Spleen (tissue), 11 donors: ENCODE results near the gene ZFYVE27. TPM values are rescaled to one million over a fixed set of nuclear protein-coding genes. Genes with fewer than 3 reads are reported as not detected.
A peak's percentile ranks its signal among the peaks of the same experiment; 100 is the strongest.

Source experiments
- DNase-seq: peaks from one replicate; pipeline ENCODE4 v3.0.0-alpha.2; 2020
- H3K27ac ChIP-seq, 8 donors: fragments of 200-600 bp; sonication (generic) in 7 of 8; 1 replicate in 4 of 8; 2 replicates in 4 of 8; pipeline versions ENCODE4 v1.5.0 to v1.8.0; 2016 to 2021; ENCODE audit warnings: inconsistent platforms in 4 of 8, mild to moderate bottlenecking in 4 of 8, moderate library complexity in 1 of 8
- H3K27me3 ChIP-seq, 7 donors: fragments of 200-600 bp; sonication (generic) in 6 of 7; replicated peaks in 1 of 7; 1 replicate in 4 of 7; 2 replicates in 3 of 7; pipeline versions ENCODE4 v1.5.0 to v1.8.0; 2016 to 2021; ENCODE audit warnings: inconsistent platforms in 3 of 7, mild to moderate bottlenecking in 1 of 7
- H3K36me3 ChIP-seq, 6 donors: fragments of 200-600 bp; sonication (generic) in 5 of 6; 1 replicate in 4 of 6; 2 replicates in 2 of 6; pipeline versions ENCODE4 v1.5.0 to v1.8.0; 2016 to 2021; ENCODE audit warnings: inconsistent platforms in 2 of 6
- H3K4me1 ChIP-seq, 6 donors: fragments of 200-600 bp; sonication (generic) in 5 of 6; 1 replicate in 3 of 6; 2 replicates in 3 of 6; pipeline versions ENCODE4 v1.5.0 to v1.8.0; 2016 to 2021; ENCODE audit warnings: inconsistent platforms in 3 of 6
- H3K4me3 ChIP-seq, 8 donors: fragments of 200-600 bp; sonication (generic) in 7 of 8; 1 replicate in 4 of 8; 2 replicates in 4 of 8; pipeline versions ENCODE4 v1.5.0 to v1.8.0; 2016 to 2021; ENCODE audit warnings: inconsistent platforms in 4 of 8, mild to moderate bottlenecking in 4 of 8, moderate library complexity in 2 of 8
- H3K9me3 ChIP-seq, 8 donors: fragments of 200-600 bp; sonication (generic) in 7 of 8; 1 replicate in 4 of 8; 2 replicates in 4 of 8; pipeline versions ENCODE4 v1.5.0 to v1.8.0; 2016 to 2021; ENCODE audit warnings: inconsistent platforms in 4 of 8
- CTCF ChIP-seq, 11 experiments: fragments of 200-600 bp in 7 of 11; fragments of 450-650 bp in 4 of 11; sonication (generic) in 4 of 11; IDR thresholded peaks in 8 of 11; conservative IDR thresholded peaks in 3 of 11; 1 replicate in 7 of 11; 2 replicates in 4 of 11; pipeline versions ENCODE4 v1.4.0 to v1.8.0; 2016 to 2021; ENCODE audit warnings: antibody characterized with exemption in 11 of 11, inconsistent platforms in 4 of 11, mild to moderate bottlenecking in 1 of 11
- POLR2A ChIP-seq, 3 donors: fragments of 450-650 bp; IDR thresholded peaks; one replicate each; pipeline ENCODE4 v1.5.1; 2017; ENCODE audit warnings: antibody characterized with exemption in 3 of 3, mild to moderate bottlenecking in 1 of 3
- POLR2AphosphoS5 ChIP-seq, 3 donors: sonication (generic); formaldehyde crosslinking; IDR thresholded peaks; one replicate each; pipeline ENCODE4 v1.5.1; 2017; ENCODE audit warnings: antibody characterized with exemption in 3 of 3
- WGBS, 5 donors: extraction: QIAGEN DNeasy Blood & Tissue Kit in 3 of 5; methylation state at CpG; one replicate each; pipeline versions ENCODE4 v1.1.5 to v1.1.7; 2013 to 2018; 5-methylcytosine and 5-hydroxymethylcytosine counted together
- intact Hi-C: fragments of 100-400 bp; cut with DNase I; formaldehyde crosslinking; loops from one replicate; pipeline ENCODE4 v1.15.0; 2023; ENCODE audit warnings: low total_unique reads
- polyA plus RNA-seq, 3 donors: library from polyadenylated mRNA; stranded (reverse); fragments of 200-250 nt; gene quantifications; one replicate each; pipeline ENCODE4 v1.2.1, GENCODE V29; 2013
- total RNA-seq, 7 donors: library from RNA; depleted of rRNA in 3 of 7; stranded (reverse); fragments of >200 nt in 3 of 7; fragmentation: NEBNext Ultra II Directional in 4 of 7; extraction: Animal tissue kit (Norgen Biotek cat#: 25700) in 4 of 7; gene quantifications; one replicate each; pipeline versions ENCODE4 v1.1.0 to v1.2.1, GENCODE V29; 2016 to 2021
- donor health status: healthy with polysubstance abuse.
- donor health status: DM: no; HTN: no; CAD: no; lungs with moderate emphysema.
- donor health status: DM: no; HTN: no; CAD: no.
- donor health status: Bipolar disorder and iron deficiency.
- donor health status: healthy.
- donor health status: DM: no; HTN: no; CAD: no.
- donor health status: DM: yes; HTN: yes; CAD: no.

Gene ZFYVE27
- total and polyA plus RNA-seq, 10 donors = 16.8 to 42.2 (median 31.7) TPM

DNA sequence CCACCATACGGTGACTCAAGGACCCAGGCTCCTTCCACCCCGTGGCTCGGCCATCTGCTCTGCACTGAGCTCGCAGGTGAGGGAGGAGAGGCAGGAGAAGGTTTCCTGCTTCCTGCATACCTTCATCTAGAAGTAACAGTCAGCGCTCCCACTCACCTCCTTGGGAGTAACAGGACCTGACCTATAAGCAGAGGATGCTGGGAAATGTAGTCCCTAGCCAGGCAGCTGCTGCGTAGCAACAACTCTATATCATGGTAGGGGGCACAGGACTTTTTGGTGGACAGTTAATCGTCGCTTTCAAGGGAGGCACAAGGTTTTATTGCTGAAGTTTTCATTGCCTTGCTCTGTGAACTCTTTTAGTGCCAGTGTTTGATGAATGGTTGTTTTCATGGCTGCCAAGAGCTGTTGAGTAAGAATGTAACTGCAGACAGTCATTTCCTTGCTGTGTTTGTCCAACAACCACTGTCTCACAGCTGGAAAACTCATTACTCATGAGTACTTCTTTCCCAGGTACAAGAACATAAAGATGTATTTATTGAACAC lies 10.2 kb upstream of the ZFYVE27 start:
- peaks cover 0 to 3% (median 0%) of the 10 kb centered on the region in 6 donors for H3K4me1 ChIP-seq
- no peak for TF ChIP-seq CTCF (IDR thresholded peaks at IDR 0.05 in 8 of 11, conservative IDR thresholded peaks at IDR 0.05 in 3 of 11)
- TF ChIP-seq POLR2AphosphoS5 (IDR thresholded peaks at IDR 0.05) = no peak
- TF ChIP-seq POLR2A (IDR thresholded peaks at IDR 0.05) = no peak
- DNase-seq = peak; percentile 34
- H3K4me3 ChIP-seq = no peak overlapping the region
- H3K9me3 ChIP-seq = no peaks in the 10 kb centered on the region
- no peaks in the 10 kb centered on the region for H3K36me3 ChIP-seq
- 65 to 77% (median 72%) methylated on average over 8 of the region's 8 CpGs for WGBS, 5 donors
- intact Hi-C loops = no loop called here
- H3K27ac ChIP-seq = no peak overlapping the region
- peaks cover 0 to 6% (median 0%) of the 10 kb centered on the region in 7 donors for H3K27me3 ChIP-seq

DNA sequence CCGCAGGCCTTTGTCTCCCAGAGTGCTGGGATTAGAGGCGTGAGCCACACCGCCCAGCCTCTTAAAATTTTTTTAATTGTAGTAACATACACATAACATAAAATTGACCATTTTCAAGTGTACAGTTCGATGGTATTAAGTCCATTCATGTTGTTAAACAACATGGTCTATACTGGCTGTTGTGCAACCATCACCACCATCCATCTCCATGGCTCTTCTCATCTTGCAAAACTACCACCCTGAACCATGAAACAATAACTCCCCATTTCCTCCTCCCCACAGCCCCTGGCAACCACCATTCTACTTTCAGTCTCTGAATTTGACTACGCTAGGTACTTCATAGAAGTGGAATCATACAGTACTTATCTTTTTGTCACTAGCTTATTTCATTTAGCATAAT lies 7.9 kb upstream of the ZFYVE27 start:
- intact Hi-C loops = no loop called here
- TF ChIP-seq CTCF (IDR thresholded peaks at IDR 0.05 in 8 of 11, conservative IDR thresholded peaks at IDR 0.05 in 3 of 11) (no peak), POLR2A (IDR thresholded peaks at IDR 0.05) (no peak), POLR2AphosphoS5 (IDR thresholded peaks at IDR 0.05) (no peak)
- 77 to 93% (median 84%) methylated on average over 5 of the region's 5 CpGs for WGBS, 5 donors

DNA sequence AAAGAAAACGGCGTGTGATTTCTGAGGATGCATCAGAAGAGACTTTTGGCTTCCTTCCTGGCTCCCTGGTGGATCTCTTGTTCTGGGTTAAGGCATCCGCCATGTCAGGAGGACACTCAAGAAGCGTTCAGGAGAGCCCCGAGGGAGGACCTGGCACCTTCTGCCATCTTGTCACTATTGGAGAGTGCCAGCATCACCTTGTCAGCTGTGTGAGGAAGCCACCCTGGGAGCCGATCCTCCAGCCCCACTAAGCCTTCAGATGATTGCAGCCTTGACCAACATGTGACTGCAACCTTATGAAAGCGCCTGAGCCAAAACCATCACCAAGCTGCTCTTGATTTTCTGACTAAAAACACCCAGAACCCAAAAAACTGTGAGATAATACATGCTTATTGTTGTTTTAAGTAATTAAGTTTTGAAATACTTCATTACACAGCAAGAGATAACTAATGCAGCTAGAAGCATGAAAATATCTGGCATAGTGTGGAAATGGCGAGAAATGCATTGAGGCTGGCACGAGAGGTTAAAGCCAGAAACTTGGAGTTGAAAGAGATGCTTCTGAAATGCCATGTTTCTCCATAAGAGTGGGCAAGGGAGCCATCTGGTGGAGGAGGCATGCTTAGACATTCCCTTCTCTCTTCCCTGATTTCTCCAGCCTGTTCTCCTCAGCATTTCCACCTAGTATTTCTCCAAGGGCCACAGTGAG lies 5.4 kb upstream of the ZFYVE27 start:
- no peaks in the 10 kb centered on the region for H3K36me3 ChIP-seq
- peaks cover 0 to 5% (median 0%) of the 10 kb centered on the region in 7 donors for H3K27me3 ChIP-seq
- H3K27ac ChIP-seq = no peak overlapping the region
- WGBS, 5 donors = 67 to 79% (median 71%) methylated on average over 9 of the region's 9 CpGs
- DNase-seq = no peak
- intact Hi-C loops = loop anchor here (5.0 kb wide), 1 partner anchor 54 kb away; no protein-coding TSS in a partner anchor
- no peaks in the 10 kb centered on the region for H3K9me3 ChIP-seq
- peak; percentile 70 to 88 (median 83) for TF ChIP-seq CTCF (IDR thresholded peaks at IDR 0.05 in 8 of 11, conservative IDR thresholded peaks at IDR 0.05 in 3 of 11)
- no peak for TF ChIP-seq POLR2AphosphoS5 (IDR thresholded peaks at IDR 0.05)
- no peak for TF ChIP-seq POLR2A (IDR thresholded peaks at IDR 0.05)
- H3K4me3 ChIP-seq = no peak overlapping the region
- H3K4me1 ChIP-seq = peaks cover 0 to 9% (median 1%) of the 10 kb centered on the region in 6 donors

More for the DNA sequence above, 7.9 kb upstream of the ZFYVE27 start:
- H3K4me1 ChIP-seq = peaks cover 0 to 3% (median 0%) of the 10 kb centered on the region in 6 donors
- no peak for DNase-seq
- H3K27me3 ChIP-seq = peaks cover 0 to 6% (median 0%) of the 10 kb centered on the region in 7 donors
- no peaks in the 10 kb centered on the region for H3K9me3 ChIP-seq
- no peaks in the 10 kb centered on the region for H3K36me3 ChIP-seq
- H3K27ac ChIP-seq = no peak overlapping the region
- no peak overlapping the region for H3K4me3 ChIP-seq

DNA sequence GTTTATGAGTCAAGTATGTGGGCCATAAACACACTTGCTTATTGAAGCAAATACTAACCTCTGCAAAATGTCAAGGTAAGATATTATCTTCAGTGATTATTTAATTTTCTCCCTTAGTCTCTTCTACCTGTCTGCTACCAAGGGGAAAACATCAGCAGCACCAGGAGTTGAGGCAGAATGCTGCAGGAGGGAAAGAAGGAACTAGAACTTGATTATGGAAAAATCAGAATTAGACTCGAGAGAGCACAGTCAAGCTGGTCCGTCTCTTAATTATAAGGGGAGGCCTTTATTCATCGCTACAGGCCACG lies 4.9 kb upstream of the ZFYVE27 start:
- WGBS, 5 donors = 78 to 84% (median 82%) methylated on average over 4 of the region's 4 CpGs
- Histone ChIP-seq H3K9me3 (no peaks in the 10 kb centered on the region), H3K27me3 (no peaks in the 10 kb centered on the region), H3K4me1 (peaks cover 0 to 13% (median 5%) of the 10 kb centered on the region in 6 donors), H3K36me3 (no peaks in the 10 kb centered on the region), H3K27ac (no peak overlapping the region), H3K4me3 (no peak overlapping the region)
- TF ChIP-seq CTCF (IDR thresholded peaks at IDR 0.05 in 8 of 11, conservative IDR thresholded peaks at IDR 0.05 in 3 of 11) = peak in 4 of 11 experiments; percentile 18 to 43 (median 30)
- TF ChIP-seq POLR2A (IDR thresholded peaks at IDR 0.05) = no peak
- DNase-seq = no peak
- intact Hi-C loops = loop anchor here (5.0 kb wide), 1 partner anchor 55 kb away; no protein-coding TSS in a partner anchor
